ENCODE measurements around the gene GMNC.

DNA sequence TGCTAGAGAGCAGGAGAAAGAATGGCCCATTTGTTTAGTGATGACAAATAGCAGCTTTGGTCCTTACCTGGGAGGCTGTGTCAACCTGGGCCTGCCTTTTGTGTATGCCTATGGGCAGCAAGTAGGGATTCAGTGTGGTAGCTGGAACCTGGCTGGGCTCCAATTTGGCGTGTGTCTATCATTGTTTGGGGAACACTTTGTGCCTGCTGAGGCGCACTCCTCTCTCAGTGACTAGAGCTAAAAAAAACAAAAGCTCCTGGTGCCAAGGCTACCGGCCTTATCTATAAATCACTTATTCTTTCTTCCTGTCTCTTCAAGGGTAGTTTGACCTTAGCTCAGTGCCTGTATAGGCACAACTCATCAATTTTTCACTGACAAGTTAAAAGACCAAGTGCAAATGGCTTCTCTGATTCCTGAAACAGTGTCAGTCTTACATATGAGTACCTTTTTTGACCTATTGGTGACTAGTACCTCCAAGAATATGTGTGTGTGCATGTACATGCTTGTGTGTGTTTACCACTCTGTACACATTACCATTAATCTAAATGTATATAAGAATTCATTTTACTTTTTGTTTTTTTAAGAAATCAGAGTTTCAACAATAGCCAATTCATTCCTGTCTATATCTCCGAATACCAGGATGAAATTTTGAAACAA lies 54.6 kb downstream of the GMNC start:
- TF ChIP-seq, protein P1, sequence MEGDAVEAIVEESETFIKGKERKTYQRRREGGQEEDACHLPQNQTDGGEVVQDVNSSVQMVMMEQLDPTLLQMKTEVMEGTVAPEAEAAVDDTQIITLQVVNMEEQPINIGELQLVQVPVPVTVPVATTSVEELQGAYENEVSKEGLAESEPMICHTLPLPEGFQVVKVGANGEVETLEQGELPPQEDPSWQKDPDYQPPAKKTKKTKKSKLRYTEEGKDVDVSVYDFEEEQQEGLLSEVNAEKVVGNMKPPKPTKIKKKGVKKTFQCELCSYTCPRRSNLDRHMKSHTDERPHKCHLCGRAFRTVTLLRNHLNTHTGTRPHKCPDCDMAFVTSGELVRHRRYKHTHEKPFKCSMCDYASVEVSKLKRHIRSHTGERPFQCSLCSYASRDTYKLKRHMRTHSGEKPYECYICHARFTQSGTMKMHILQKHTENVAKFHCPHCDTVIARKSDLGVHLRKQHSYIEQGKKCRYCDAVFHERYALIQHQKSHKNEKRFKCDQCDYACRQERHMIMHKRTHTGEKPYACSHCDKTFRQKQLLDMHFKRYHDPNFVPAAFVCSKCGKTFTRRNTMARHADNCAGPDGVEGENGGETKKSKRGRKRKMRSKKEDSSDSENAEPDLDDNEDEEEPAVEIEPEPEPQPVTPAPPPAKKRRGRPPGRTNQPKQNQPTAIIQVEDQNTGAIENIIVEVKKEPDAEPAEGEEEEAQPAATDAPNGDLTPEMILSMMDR (optimal IDR thresholded peaks at IDR 0.05 in 1 of 3, IDR thresholded peaks at IDR 0.05 in 1 of 3, conservative IDR thresholded peaks at IDR 0.05 in 1 of 3; ENCODE audit: extremely low read depth in 1 of 3, insufficient read depth in 2 of 3, low read length in 3 of 3) = no peak
- TF ChIP-seq EZH2 (IDR thresholded peaks at IDR 0.05; ENCODE audit: low read length) = no peak
